AG04450 (cell line): ENCODE results near the gene FYB2. TPM values are rescaled to one million over a fixed set of nuclear protein-coding genes. Genes with fewer than 3 reads are reported as not detected.

Experiments used
- CTCF ChIA-PET: fragments of 300-600, 350-600 bp; formaldehyde crosslinking; extraction: SDS; loops from one replicate; lab custom pipeline; 2022; ENCODE audit warnings: antibody characterized with exemption, inconsistent platforms; lab: Charles Lee
- POLR2A ChIA-PET: fragments of 350-600 bp; formaldehyde crosslinking; extraction: SDS; loops from one replicate; lab custom pipeline; 2021; ENCODE audit warnings: antibody characterized with exemption, inconsistent platforms; lab: Yijun Ruan, JAX
- DNase-seq: peaks from one replicate; pipeline ENCODE4 v3.0.0-alpha.2; 2011; ENCODE audit warnings: low read depth, low spot score
- H3K27ac ChIP-seq: one replicate; pipeline ENCODE4 v1.5.1; 2012; ENCODE audit warnings: low read depth, low read length, control low read depth
- H3K27me3 ChIP-seq: one replicate; pipeline ENCODE4 v1.6.0; 2012; ENCODE audit warnings: low read length; ENCODE audit not compliant: control insufficient read depth, insufficient read depth
- H3K4me3 ChIP-seq: 2 replicates; pipeline ENCODE4 v1.5.1; 2011; ENCODE audit warnings: mild to moderate bottlenecking, low read depth, low read length, control low read depth
- H3K9me3 ChIP-seq: 2 replicates; pipeline ENCODE4 v1.5.1; 2012; ENCODE audit warnings: low read length; ENCODE audit not compliant: control insufficient read depth, insufficient read depth
- polyA minus RNA-seq: library from RNA; depleted of rRNA, polyadenylated mRNA; stranded (reverse); fragments of >200 nt; gene quantifications from 2 replicates; pipeline ENCODE4 v1.2.3, GENCODE V29; 2011; rRNA and poly(A)+ RNA removed
- polyA plus RNA-seq: library from polyadenylated mRNA; depleted of rRNA; stranded (reverse); fragments of >200 nt; gene quantifications from 2 replicates; pipeline ENCODE4 v1.2.3, GENCODE V29; 2011; rRNA removed
- TF ChIP-seq, protein P1 (sequence below): IDR thresholded peaks from 2 replicates; pipeline ENCODE4 v1.5.1; 2011; ENCODE audit warnings: low read depth, low read length, control low read depth, inconsistent platforms

FYB2 gene, protein sequence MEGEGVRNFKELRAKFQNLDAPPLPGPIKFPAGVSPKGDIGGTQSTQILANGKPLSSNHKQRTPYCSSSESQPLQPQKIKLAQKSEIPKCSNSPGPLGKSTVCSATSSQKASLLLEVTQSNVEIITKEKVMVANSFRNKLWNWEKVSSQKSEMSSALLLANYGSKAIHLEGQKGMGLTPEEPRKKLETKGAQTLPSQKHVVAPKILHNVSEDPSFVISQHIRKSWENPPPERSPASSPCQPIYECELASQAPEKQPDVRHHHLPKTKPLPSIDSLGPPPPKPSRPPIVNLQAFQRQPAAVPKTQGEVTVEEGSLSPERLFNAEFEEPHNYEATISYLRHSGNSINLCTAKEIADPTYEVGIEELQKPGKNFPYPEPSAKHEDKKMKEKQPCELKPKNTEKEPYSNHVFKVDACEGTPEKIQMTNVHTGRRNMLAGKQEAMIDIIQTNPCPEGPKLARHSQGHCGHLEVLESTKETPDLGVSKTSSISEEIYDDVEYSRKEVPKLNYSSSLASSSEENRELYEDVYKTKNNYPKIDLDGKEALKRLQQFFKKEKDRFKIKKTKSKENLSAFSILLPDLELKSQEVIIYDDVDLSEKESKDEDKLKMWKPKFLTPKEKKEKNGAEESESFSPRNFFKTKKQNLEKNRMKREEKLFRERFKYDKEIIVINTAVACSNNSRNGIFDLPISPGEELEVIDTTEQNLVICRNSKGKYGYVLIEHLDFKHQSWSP
- polyA plus RNA-seq (not detected in 2 replicates), polyA minus RNA-seq (not detected in 2 replicates)

DNA sequence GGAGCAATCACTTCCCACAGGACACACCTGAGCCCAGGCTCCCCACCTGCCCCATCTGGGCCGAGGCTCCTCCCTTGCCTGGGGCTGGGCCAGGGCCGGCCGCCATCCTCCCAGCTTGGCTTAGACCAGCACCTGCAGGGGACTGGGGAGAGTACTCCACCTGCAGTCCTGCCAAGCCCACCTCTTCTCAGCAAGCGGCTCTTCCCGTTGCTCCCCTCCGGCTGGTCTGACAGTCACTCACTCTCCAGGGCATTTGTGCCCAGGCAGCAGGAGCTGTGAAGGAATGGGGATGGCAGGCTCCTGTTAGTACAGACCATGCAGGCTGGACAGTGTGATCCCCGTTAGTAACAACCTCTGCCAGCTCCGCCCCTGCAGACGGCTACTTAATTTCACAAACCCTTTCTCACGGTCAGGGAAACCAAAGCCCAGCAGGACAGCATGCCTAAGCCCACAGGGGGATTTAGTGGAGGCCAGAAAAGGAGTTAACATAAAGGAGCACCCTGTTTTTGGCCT is at the start of gene FYB2:
Gene FYB2 (minus strand): TSS at position 18 of the 513 bp plus-strand sequence. CDS start 114 bp downstream, outside the sequence.
- no peak within 1 kb of the TSS for H3K27ac ChIP-seq
- H3K4me3 ChIP-seq = no peak within 1 kb of the TSS
- ChIA-PET POLR2A (no interaction called here), CTCF (interaction anchor here (1.9 to 2.9 kb wide), 2 partner anchors 37 to 110 kb away, joined by 8 to 41 read pairs; no protein-coding TSS in a partner anchor)
- no peaks in the 10 kb centered on the region for H3K9me3 ChIP-seq
- no peak for DNase-seq
- no peaks in the 10 kb centered on the region for H3K27me3 ChIP-seq
- TF ChIP-seq, protein P1, sequence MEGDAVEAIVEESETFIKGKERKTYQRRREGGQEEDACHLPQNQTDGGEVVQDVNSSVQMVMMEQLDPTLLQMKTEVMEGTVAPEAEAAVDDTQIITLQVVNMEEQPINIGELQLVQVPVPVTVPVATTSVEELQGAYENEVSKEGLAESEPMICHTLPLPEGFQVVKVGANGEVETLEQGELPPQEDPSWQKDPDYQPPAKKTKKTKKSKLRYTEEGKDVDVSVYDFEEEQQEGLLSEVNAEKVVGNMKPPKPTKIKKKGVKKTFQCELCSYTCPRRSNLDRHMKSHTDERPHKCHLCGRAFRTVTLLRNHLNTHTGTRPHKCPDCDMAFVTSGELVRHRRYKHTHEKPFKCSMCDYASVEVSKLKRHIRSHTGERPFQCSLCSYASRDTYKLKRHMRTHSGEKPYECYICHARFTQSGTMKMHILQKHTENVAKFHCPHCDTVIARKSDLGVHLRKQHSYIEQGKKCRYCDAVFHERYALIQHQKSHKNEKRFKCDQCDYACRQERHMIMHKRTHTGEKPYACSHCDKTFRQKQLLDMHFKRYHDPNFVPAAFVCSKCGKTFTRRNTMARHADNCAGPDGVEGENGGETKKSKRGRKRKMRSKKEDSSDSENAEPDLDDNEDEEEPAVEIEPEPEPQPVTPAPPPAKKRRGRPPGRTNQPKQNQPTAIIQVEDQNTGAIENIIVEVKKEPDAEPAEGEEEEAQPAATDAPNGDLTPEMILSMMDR = no peak

DNA sequence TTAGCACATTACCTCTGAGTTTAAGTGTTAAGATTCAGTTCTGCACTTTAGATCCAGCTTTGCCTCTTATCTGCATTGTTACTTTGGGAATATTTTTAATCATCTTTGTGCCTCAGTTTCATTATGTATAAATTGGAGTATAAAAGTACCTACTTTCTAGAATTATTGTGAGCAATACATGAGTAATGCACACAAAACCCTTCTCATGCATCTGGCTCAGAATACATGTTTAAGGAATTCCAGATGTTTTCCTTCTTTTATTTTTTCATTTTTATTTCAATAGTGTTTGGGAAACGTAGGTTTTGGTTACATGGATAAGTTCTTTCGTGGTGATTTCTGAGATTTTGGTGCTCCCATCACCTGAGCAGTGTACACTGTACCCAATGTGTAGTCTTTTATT is 49.6 kb upstream of the FYB2 start:
- TF ChIP-seq, protein P1 = no peak
- DNase-seq = peak; percentile 3
- H3K9me3 ChIP-seq = no peaks in the 10 kb centered on the region
- no peak overlapping the region for H3K4me3 ChIP-seq
- POLR2A ChIA-PET = no interaction called here
- CTCF ChIA-PET = no interaction called here
- H3K27ac ChIP-seq = no peak overlapping the region
- no peaks in the 10 kb centered on the region for H3K27me3 ChIP-seq

DNA sequence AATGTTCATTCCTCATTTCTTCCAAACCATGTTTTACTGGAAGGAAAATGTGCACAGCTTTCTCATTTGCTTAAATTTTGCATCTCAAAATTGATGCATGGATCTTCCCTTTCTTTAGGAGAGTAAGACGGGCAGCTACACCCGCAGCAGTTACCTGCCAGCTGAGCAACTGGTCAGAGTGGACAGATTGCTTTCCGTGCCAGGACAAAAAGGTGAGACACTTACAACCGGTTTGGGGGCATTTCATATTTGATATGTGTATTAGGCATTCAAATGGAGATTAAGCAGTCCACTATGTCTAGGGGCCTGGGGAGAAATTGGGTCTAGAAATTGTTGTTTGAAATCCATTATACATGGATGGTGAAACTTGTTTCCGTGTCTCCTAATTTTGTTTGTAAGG is 48.3 kb upstream of the FYB2 start:
- H3K9me3 ChIP-seq = no peaks in the 10 kb centered on the region
- POLR2A ChIA-PET = no interaction called here
- no peak overlapping the region for H3K4me3 ChIP-seq
- DNase-seq = no peak
- CTCF ChIA-PET = no interaction called here
- TF ChIP-seq, protein P1 = no peak
- H3K27me3 ChIP-seq = no peaks in the 10 kb centered on the region
- no peak overlapping the region for H3K27ac ChIP-seq

DNA sequence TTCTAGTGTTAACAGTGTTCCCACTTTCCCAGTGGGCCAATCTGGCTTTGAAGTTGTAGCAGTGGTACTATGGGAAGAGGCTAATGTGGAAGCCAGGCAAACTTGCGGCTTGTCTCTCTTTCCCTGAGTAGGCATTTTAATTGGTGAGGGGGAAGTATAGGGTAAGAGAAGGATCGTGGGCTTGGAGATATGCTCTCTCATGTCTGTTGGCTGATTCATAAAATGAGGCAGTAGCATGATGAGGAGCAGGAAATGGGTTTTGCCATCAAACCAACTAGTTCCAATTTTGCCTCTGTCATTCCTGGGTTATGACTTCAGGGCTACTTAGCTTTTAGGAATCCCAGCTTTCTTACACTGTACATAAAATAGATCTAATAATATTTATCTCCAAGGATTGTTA is 47.5 kb upstream of the FYB2 start:
- H3K27ac ChIP-seq = peak overlapping the region; percentile 22
- no peaks in the 10 kb centered on the region for H3K27me3 ChIP-seq
- CTCF ChIA-PET = interaction anchor here (1.3 kb wide), 1 partner anchor 1582 kb away, joined by 3 read pairs; no protein-coding TSS in a partner anchor
- peak; percentile 26 for DNase-seq
- no peaks in the 10 kb centered on the region for H3K9me3 ChIP-seq
- no peak overlapping the region for H3K4me3 ChIP-seq
- TF ChIP-seq, protein P1 = no peak
- POLR2A ChIA-PET = no interaction called here
